GM18907 (cell line): Measurements from ENCODE around the gene FAM237B.
"Not testable (repeated sequence)": the region's sequence is repeated elsewhere in the genome, so short reads cannot be mapped to it uniquely, and the experiment has no call there.

Source experiments
- ATAC-seq: cut with Tn5 transposase; IDR thresholded peaks from one replicate; pipeline ENCODE4 v1.9.1; 2021; ENCODE audit warnings: mild to moderate bottlenecking, moderate library complexity; ENCODE audit not compliant: unreplicated experiment

Gene FAM237B

DNA sequence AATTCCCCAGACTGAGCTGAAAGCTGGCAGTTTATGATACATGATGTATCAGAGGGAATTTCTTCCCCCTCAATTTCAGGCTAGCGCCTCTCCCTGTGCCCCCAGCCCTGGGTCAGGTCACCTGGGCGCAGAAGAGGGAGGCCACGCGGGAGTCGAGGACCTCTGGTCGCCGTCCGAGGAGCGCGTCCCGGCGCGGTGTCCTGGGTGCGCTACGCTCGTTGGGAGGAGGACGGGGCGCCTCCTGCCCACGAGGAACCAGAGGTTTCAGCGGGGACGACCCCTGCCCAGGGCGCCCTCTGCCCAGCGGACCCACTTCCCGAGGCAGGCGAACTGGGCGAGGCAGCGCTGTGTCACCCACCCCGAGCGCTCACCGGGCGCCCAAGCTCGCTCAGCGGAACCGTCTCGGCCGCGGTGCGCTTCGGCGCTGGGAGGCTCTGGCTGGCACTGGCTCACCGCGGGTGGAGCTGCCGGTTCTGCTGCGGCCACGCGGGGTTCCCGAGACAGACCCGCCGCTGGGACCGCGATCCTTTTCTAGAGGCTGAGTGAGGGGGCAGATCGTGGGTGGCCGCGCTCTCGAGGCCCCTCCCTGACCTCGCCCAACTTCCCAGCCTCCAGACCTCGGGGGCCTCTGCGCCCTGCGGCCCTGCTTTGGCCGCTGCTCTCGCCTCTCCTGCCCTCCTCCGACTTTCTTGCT lies at the start of gene FAM237B:
TSS of gene FAM237B (minus strand) at position 504 of the 694 bp plus-strand sequence. CDS start 1,556 bp downstream, outside the sequence.
- ATAC-seq = no peak

- ATAC-seq = no peak
Measured at GRCh38 chr7:90351987-90352386, 30.9 kb upstream of the FAM237B start.

DNA sequence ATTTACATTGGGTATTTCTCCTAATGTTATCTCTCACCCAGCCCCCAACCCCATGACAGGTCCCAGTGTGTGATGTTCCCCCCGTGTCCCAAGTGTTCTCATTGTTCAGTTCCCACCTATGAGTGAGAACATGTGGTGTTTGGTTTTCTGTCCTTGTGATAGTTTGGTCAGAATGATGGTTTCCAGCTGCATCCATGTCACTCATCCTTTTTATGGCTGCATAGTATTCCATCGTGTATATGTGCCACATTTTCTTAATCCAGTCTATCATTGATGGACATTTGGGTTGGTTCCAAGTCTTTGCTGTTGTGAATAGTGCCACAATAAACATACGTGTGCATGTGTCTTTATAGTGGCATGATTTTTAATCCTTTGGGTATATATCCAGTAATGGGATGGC lies 28.9 kb upstream of the FAM237B start:
- not testable (repeated sequence) for ATAC-seq

- ATAC-seq = no peak
Measured at GRCh38 chr7:90349305-90349704, 28.2 kb upstream of the FAM237B start.

GRCh38 chr7:90347759-90348158 lies 26.7 kb upstream of the FAM237B start:
- no peak for ATAC-seq

- peak; percentile 97 for ATAC-seq
Measured at GRCh38 chr7:90346336-90347125, 25.4 kb upstream of the FAM237B start, which contains the start of gene GTPBP10. GTPBP10 (plus strand) TSS chr7:90346716; CDS start chr7:90346742, 26 bp downstream.

DNA sequence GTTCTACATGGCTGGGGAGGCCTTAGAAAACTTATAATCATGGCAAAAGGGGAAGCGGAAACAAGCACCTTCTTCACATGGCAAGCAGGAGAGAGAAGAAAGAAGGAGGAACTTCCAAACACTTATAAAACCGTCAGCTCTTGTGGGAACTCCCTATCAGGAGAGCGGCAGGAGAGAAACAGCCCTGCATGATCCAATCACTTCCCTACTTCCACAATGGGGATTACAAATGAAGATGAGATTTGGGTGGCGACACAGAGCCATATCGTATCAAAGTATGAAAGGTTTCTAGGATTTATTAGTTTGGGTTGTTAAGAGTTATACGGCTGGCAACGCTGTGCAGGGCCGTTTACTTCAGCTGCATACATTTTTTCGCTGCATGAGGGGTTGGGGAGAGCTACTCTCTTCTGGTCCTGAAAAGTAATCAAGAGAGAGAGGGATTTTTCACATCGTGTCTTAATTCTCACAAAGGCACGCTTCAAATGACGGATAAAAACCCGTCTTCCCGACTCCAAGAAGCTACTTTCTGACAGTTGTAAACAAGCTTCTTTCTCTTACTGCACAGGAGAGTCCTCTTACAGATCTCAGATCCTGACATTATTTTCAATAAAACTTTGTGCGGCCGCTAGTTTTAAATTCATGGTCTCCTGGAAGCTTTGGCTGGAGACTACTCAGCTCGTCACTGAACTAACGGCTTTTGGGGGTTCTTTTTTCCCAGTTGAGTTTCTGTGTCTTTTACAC lies 24.7 kb upstream of the FAM237B start:
- ATAC-seq = peak; percentile 26

GRCh38 chr7:90345016-90345415 lies 23.9 kb upstream of the FAM237B start:
- ATAC-seq = no peak

DNA sequence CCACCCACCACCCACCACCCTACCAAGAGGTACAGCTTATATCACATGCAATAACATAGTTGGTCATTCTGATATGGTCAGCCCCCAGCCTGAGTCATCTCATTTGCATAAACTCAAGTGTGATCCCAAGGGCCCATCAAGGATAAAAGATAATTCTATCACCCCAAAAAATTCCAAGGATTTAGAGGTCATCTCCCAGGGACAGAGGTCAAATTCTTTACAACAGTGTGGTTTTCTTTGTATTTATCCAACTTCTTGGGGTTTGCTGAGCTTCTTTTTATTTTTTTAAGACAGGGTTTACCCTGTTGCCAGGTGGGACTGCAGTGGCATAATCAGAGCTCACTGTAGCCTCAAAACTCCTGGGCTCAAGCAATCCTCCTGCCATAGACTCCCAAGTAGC lies 16.0 kb upstream of the FAM237B start:
- no peak for ATAC-seq

GRCh38 chr7:90334926-90335325 lies 13.8 kb upstream of the FAM237B start:
- ATAC-seq = not testable (repeated sequence)

DNA sequence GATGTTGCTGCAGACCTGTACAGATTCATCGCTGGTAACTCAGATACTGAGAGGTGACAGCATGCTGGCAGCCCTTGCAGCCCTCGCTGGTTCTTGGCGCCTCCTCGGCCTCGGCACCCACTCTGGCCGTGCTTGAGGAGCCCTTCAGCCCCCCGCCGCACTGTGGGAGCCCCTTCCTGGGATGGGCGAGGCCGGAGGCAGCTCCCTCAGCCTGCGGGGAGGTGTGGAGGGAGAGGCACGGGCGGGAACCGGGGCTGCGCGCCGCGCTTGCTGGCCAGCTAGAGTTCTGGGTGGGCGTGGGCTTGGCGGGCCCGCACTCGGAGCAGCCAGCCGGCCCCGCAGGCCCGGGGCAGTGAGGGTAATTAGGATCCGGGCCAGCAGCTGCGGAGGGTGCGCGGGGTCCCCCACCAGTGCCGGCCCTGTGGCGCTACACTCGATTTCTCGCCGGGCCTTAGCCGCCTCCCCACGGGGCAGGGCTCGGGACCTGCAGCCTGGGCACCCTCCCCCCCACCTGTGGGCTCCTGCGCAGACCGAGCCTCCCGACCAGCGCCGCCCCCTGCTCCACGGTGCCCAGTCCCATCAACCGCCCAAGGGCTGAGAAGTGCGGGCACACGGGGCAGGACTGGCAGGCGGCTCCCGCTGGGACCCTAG lies 13.2 kb upstream of the FAM237B start:
- ATAC-seq = no peak

- ATAC-seq = no peak
Measured at GRCh38 chr7:90326500-90326899, 5.4 kb upstream of the FAM237B start.

DNA sequence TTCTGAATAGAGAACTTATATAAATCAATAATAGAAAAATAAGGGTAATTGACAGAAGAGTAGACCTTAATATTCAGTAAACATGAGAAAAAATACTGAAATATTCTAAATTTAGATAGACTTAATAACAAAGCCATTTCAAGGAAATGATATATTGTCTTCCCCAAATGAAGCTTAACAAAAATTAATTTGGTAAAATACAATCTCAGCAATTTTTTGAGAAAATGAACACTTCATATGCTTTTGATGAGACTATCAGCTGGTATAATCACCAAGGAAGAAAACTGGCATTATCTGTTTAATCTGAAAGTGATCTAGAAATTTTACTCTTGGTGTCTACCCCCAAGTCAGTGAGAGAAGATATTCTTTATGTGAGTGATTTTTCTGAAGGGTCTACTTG lies 1.7 kb upstream of the FAM237B start:
- no peak for ATAC-seq

- no peak for ATAC-seq
Measured at GRCh38 chr7:90320418-90320800, 695 bp downstream of the FAM237B start.

- no peak for ATAC-seq
Measured at GRCh38 chr7:90320014-90320413, 1.1 kb downstream of the FAM237B start.

DNA sequence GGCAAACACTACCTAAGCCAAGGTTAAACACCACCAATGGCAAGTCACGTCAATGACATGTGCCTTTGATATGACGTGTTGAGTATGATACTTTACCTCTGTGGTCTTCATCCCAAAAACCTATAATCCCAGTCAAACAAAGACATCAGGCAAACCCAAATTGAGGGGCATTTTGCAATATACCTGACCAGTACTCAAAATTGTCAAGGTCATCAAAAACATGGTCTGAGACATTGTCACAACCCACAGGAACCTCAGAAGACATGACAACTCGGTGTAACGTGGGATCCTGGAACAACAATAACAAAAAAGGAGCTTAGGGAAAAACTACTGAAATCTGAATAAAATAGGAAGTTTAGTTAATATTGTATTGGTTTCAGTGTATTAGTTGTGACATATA lies 7.2 kb downstream of the FAM237B start:
- ATAC-seq = no peak

- ATAC-seq = no peak
Measured at GRCh38 chr7:90312745-90313144, 8.4 kb downstream of the FAM237B start.

DNA sequence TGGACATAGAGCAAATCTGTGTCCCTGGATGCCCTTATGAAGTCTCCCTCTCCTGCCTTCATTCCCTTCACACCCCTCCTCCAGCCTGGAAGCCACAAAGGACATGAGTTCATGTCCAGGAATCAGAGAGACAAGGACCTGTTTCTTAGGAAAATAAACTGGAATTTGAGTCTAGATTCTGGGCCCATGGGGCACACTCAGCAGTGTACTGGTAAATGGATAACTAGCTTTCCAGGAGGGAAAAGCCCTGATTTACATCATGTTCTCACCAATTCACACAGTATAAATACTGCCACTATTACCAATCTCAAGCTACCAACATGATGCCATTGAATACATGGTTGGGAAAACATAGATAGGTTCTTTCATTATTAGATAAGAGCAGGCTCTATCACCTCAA lies 9.9 kb downstream of the FAM237B start:
- no peak for ATAC-seq

DNA sequence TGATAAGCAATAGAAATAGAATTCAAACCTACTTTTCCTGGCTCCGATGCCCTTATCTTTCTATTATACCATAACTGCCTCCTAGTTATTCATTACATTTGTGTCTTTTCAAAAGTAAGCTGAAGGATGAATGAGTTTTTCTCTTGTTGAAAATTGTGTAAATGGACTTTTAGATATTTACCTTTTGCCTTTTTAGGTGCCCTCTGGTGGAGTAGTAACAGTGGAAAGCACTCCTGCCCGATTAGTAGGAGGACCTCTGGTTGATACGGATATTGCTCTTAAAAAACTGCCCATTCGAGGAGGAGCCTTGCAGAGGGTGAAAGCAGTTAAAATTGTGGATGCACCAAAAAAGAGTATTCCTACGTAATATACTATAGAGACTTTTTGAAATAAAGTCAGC lies 11.2 kb downstream of the FAM237B start:
- ATAC-seq = no peak

GRCh38 chr7:90303241-90303640 lies 17.9 kb downstream of the FAM237B start:
- no peak for ATAC-seq
